ENCODE results near the gene LEPR.

DNA sequence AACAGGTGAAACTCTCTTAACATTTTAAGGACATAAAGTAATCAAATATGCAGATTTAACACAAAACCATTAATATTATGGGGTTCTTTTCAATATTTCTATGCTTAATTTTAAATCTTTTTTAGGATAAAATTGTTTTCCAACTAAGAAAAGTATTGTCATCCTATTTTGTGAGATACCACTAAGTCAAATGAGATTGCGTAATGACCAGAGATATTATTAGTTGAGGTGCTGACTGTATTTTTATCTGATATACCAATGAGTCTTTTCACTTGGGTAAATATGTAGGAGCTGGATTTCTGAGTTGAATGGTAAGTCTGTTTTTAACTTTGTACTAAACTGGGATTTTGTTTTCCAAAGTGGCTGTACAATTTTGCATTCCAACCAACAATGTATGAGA is 25.4 kb downstream of the LEPR start:
- no peak for TF ChIP-seq CTCF (IDR thresholded peaks at IDR 0.05; ENCODE audit: insufficient read depth, low read length, poor library complexity, severe bottlenecking)
- TF ChIP-seq EZH2phosphoT487 (conservative IDR thresholded peaks at IDR 0.05; ENCODE audit: low read length), result no peak
